DND-41 (cell line): ENCODE results near the gene HOXC11.

Source experiments
- ATAC-seq: fragments of 200-7000 bp; cut with Tn5 transposase; 3 replicates; pipeline ENCODE4 v1.9.1; 2021; ENCODE audit warnings: low read depth; ENCODE audit not compliant: insufficient read depth
- DNase-seq: peaks from one replicate; pipeline ENCODE4 v3.0.0-alpha.2; 2020
- H2AFZ ChIP-seq: 2 replicates; pipeline ENCODE4 v1.6.0; 2012; ENCODE audit warnings: low read depth, low read length
- H3K27ac ChIP-seq: 2 replicates; pipeline ENCODE4 v1.5.1; 2012; ENCODE audit warnings: low read length, inconsistent platforms
- H3K27me3 ChIP-seq: fragments of 200-600 bp; sonication (generic); 2 replicates; pipeline ENCODE4 v1.6.0; 2012; ENCODE audit warnings: low read length, mild to moderate bottlenecking, inconsistent platforms; ENCODE audit not compliant: insufficient read depth, poor library complexity
- H3K36me3 ChIP-seq: 2 replicates; pipeline ENCODE4 v1.5.1; 2012; ENCODE audit warnings: low read length, inconsistent platforms; ENCODE audit not compliant: insufficient read depth
- H3K4me1 ChIP-seq: 2 replicates; pipeline ENCODE4 v1.5.1; 2012; ENCODE audit warnings: mild to moderate bottlenecking, low read length; ENCODE audit not compliant: insufficient read depth
- H3K4me2 ChIP-seq: 2 replicates; pipeline ENCODE4 v1.6.0; 2012; ENCODE audit warnings: mild to moderate bottlenecking, moderate library complexity, low read length, inconsistent platforms; ENCODE audit not compliant: insufficient read depth
- H3K4me3 ChIP-seq, 2 experiments: fragments of 200-600 bp in 1 of 2; shearing (Covaris generic) in 1 of 2; 2 replicates each; pipeline ENCODE4 v1.5.1; 2012 to 2016; ENCODE audit warnings: inconsistent platforms in 2 of 2, low read length in 2 of 2, mild to moderate bottlenecking in 2 of 2, low read depth in 1 of 2, moderate library complexity in 1 of 2
- H3K79me2 ChIP-seq: 2 replicates; pipeline ENCODE4 v1.6.0; 2012; ENCODE audit warnings: low read length, inconsistent platforms; ENCODE audit not compliant: insufficient read depth
- H3K9ac ChIP-seq: 2 replicates; pipeline ENCODE4 v1.6.0; 2012; ENCODE audit warnings: low read depth, mild to moderate bottlenecking, inconsistent platforms, low read length, moderate library complexity
- H3K9me3 ChIP-seq: 2 replicates; pipeline ENCODE4 v1.5.1; 2012; ENCODE audit warnings: low read length, moderate library complexity, mild to moderate bottlenecking, inconsistent platforms; ENCODE audit not compliant: insufficient read depth, severe bottlenecking
- H4K20me1 ChIP-seq: 2 replicates; pipeline ENCODE4 v1.6.0; 2012; ENCODE audit warnings: low read length; ENCODE audit not compliant: insufficient read depth
- CTCF ChIP-seq: IDR thresholded peaks from 2 replicates; pipeline ENCODE4 v1.5.1; 2012; ENCODE audit warnings: borderline replicate concordance, low read length, moderate library complexity, mild to moderate bottlenecking; ENCODE audit not compliant: poor library complexity, severe bottlenecking; ENCODE audit errors: extremely low read depth
- EZH2 ChIP-seq: IDR thresholded peaks from 3 replicates; pipeline ENCODE4 v1.6.1; 2012; ENCODE audit warnings: borderline replicate concordance, low read depth, mild to moderate bottlenecking, moderate library complexity, low read length, inconsistent platforms; ENCODE audit not compliant: severe bottlenecking

Gene HOXC11

GRCh38 chr12:53965281-53966084, 7.4 kb upstream of the HOXC11 start:
- Histone ChIP-seq H3K27me3 (peaks cover 72% of the 10 kb centered on the region), H3K27ac (no peak overlapping the region), H3K9ac (no peak overlapping the region), H3K4me3 (no peak overlapping the region), H2AFZ (no peak overlapping the region), H4K20me1 (no peaks in the 10 kb centered on the region), H3K36me3 (no peaks in the 10 kb centered on the region), H3K4me1 (0 out of 2 replicates have a peak, but pooled peaks cover 2% of the 10 kb centered on the region), H3K9me3 (no peaks in the 10 kb centered on the region), H3K79me2 (no peaks in the 10 kb centered on the region), H3K4me2 (no peak overlapping the region)
- TF ChIP-seq CTCF, result no peak
- TF ChIP-seq EZH2, result no peak
- DNase-seq, result no peak
- no peak for ATAC-seq

GRCh38 chr12:53966085-53966384, 6.9 kb upstream of the HOXC11 start:
- no peak overlapping the region for H3K9ac ChIP-seq
- no peaks in the 10 kb centered on the region for H4K20me1 ChIP-seq
- H3K27me3 ChIP-seq, result peaks cover 76% of the 10 kb centered on the region

GRCh38 chr12:53966385-53967133, 6.4 kb upstream of the HOXC11 start:
- Histone ChIP-seq H4K20me1 (no peaks in the 10 kb centered on the region), H3K4me2 (no peak overlapping the region), H3K9ac (no peak overlapping the region), H3K79me2 (no peaks in the 10 kb centered on the region), H3K4me1 (0 out of 2 replicates have a peak, but pooled peaks cover 2% of the 10 kb centered on the region), H3K4me3 (no peak overlapping the region), H3K27ac (no peak overlapping the region), H3K36me3 (no peaks in the 10 kb centered on the region), H3K9me3 (no peaks in the 10 kb centered on the region), H3K27me3 (peaks cover 81% of the 10 kb centered on the region), H2AFZ (no peak overlapping the region)
- ATAC-seq (no peak), DNase-seq (no peak)
- TF ChIP-seq EZH2 (no peak), CTCF (no peak)

More at GRCh38 chr12:53966085-53966384, 6.9 kb upstream of the HOXC11 start:
- Histone ChIP-seq H3K4me3 (no peak overlapping the region), H2AFZ (no peak overlapping the region), H3K9me3 (no peaks in the 10 kb centered on the region), H3K79me2 (no peaks in the 10 kb centered on the region), H3K36me3 (no peaks in the 10 kb centered on the region), H3K4me2 (no peak overlapping the region), H3K27ac (no peak overlapping the region), H3K4me1 (0 out of 2 replicates have a peak, but pooled peaks cover 2% of the 10 kb centered on the region)
- DNase-seq (no peak), ATAC-seq (no peak)
- TF ChIP-seq CTCF (no peak), EZH2 (no peak)
